ENCODE data around the gene SLC29A1. TPM values are rescaled to one million over a fixed set of nuclear protein-coding genes. Genes with fewer than 3 reads are reported as not detected.

Gene SLC29A1
- total RNA-seq, 1 experiment from 2014 or later = 54.7 TPM

Other genes starting within 250 kb of the SLC29A1 start
- 164 and 192 TPM in 2 replicates for gene MRPL14, start 96.1 kb upstream of the SLC29A1 start, total RNA-seq (2014; rRNA removed)
- gene TMEM63B, start 96.0 kb upstream of the SLC29A1 start, total RNA-seq (2014; rRNA removed) = 23.6 and 26.9 TPM in 2 replicates
- gene CAPN11, start 64.8 kb upstream of the SLC29A1 start, total RNA-seq (2014; rRNA removed) = not detected in 2 replicates
- gene MYMX, start 6.7 kb upstream of the SLC29A1 start, total RNA-seq (2014; rRNA removed) = not detected in 2 replicates
- gene HSP90AB1, start 23.5 kb downstream of the SLC29A1 start, total RNA-seq (2014; rRNA removed) = 1,280 and 1,322 TPM in 2 replicates
- gene SLC35B2, start 33.9 kb downstream of the SLC29A1 start, total RNA-seq (2014; rRNA removed) = 90.6 and 109 TPM in 2 replicates
- gene NFKBIE, start 42.0 kb downstream of the SLC29A1 start, total RNA-seq (2014; rRNA removed) = 7.4 and 28.7 TPM in 2 replicates
- gene TMEM151B, start 46.9 kb downstream of the SLC29A1 start, total RNA-seq (2014; rRNA removed) = not detected in 2 replicates
- gene AARS2, start 89.8 kb downstream of the SLC29A1 start, total RNA-seq (2014; rRNA removed) = 26.2 and 30.4 TPM in 2 replicates
- gene SPATS1, start 119.1 kb downstream of the SLC29A1 start, total RNA-seq (2014; rRNA removed) = not detected in 2 replicates
- 19.7 and 23.0 TPM in 2 replicates for gene CDC5L, start 164.1 kb downstream of the SLC29A1 start, total RNA-seq (2014; rRNA removed)